Endodermal cell (in vitro differentiated cells): ENCODE measurements around the gene CRPPA. TPM values are rescaled to one million over a fixed set of nuclear protein-coding genes. Genes with fewer than 3 reads are reported as not detected.

Experiments
- DNase-seq: peaks from one replicate; pipeline ENCODE4 v3.0.0-alpha.2; 2017
- H3K27ac ChIP-seq: 2 replicates; pipeline ENCODE4 v1.5.1; 2013; ENCODE audit warnings: mild to moderate bottlenecking, low read depth, low read length, moderate library complexity
- H3K27me3 ChIP-seq: 2 replicates; pipeline ENCODE4 v1.6.1; 2013; ENCODE audit warnings: mild to moderate bottlenecking, low read length, moderate library complexity; ENCODE audit not compliant: insufficient read depth, control insufficient read depth, poor library complexity, severe bottlenecking
- H3K36me3 ChIP-seq: 2 replicates; pipeline ENCODE4 v1.7.0; 2013; ENCODE audit warnings: mild to moderate bottlenecking, low read length, moderate library complexity; ENCODE audit not compliant: control insufficient read depth, insufficient read depth
- H3K4me1 ChIP-seq: one replicate; pipeline ENCODE4 v1.7.0; 2013; ENCODE audit warnings: low read length; ENCODE audit not compliant: control insufficient read depth, insufficient read depth
- H3K4me3 ChIP-seq: 2 replicates; pipeline ENCODE4 v1.5.1; 2013; ENCODE audit warnings: mild to moderate bottlenecking, low read length, moderate library complexity
- H3K9ac ChIP-seq: 2 replicates; pipeline ENCODE4 v1.6.1; 2013; ENCODE audit warnings: mild to moderate bottlenecking, low read length, moderate library complexity; ENCODE audit not compliant: poor library complexity, severe bottlenecking; ENCODE audit errors: extremely low read depth
- H3K9me3 ChIP-seq: 2 replicates; pipeline ENCODE4 v1.6.1; 2013; ENCODE audit warnings: mild to moderate bottlenecking, low read length, moderate library complexity; ENCODE audit not compliant: control insufficient read depth
- H3K27ac Mint-ChIP-seq: 2 replicates; pipeline ENCODE4 v1.8.0; 2020; ENCODE audit warnings: mixed read lengths
- H3K27me3 Mint-ChIP-seq: 2 replicates; pipeline ENCODE4 v1.8.0; 2021; ENCODE audit warnings: mild to moderate bottlenecking, mixed read lengths; ENCODE audit not compliant: insufficient read depth
- H3K36me3 Mint-ChIP-seq: 2 replicates; pipeline ENCODE4 v1.8.0; 2020; ENCODE audit warnings: low read depth, mixed read lengths
- H3K4me1 Mint-ChIP-seq: 2 replicates; pipeline ENCODE4 v1.8.0; 2020; ENCODE audit warnings: mixed read lengths
- H3K4me3 Mint-ChIP-seq: 2 replicates; pipeline ENCODE4 v1.8.0; 2020; ENCODE audit warnings: mild to moderate bottlenecking, moderate library complexity, mixed read lengths
- H3K9me3 Mint-ChIP-seq: 2 replicates; pipeline ENCODE4 v1.8.0; 2020; ENCODE audit warnings: mild to moderate bottlenecking, mixed read lengths
- CTCF ChIP-seq: fragments of 200-600 bp; sonication (generic); conservative IDR thresholded peaks from 2 replicates; pipeline ENCODE4 v1.5.0; 2021; ENCODE audit warnings: antibody characterized with exemption, mild to moderate bottlenecking
- WGBS, 2 experiments: methylation state at CpG; one replicate each; pipeline versions ENCODE4 v1.1.5 to v1.1.7; 2013; ENCODE audit warnings: missing lambda C conversion rate in 2 of 2, mixed read lengths in 1 of 2; ENCODE audit not compliant: insufficient coverage in 1 of 2, insufficient read length in 1 of 2; 5-methylcytosine and 5-hydroxymethylcytosine counted together
- total RNA-seq, 2 donors: library from RNA; stranded (reverse); fragmentation: NEBNext Ultra II Directional in 1 of 2; extraction: Animal tissue kit (Norgen Biotek cat#: 25700) in 1 of 2; gene quantifications; 2 replicates in 1 of 2; 3 replicates in 1 of 2; pipeline ENCODE4 v1.2.1, GENCODE V29; 2021

The CRPPA gene
- total RNA-seq, 2 donors from 2014 or later, result 3.7 to 5.4 TPM

- no peaks in the 10 kb centered on the region for H3K27me3 ChIP-seq
- H3K4me1 Mint-ChIP-seq, result no peaks in the 10 kb centered on the region
- peaks cover 63% of the 10 kb centered on the region for H3K9me3 ChIP-seq
- peaks cover 57% of the 10 kb centered on the region for H3K36me3 Mint-ChIP-seq
- no peak for DNase-seq
- no peaks in the 10 kb centered on the region for H3K4me1 ChIP-seq
- peaks cover 22% of the 10 kb centered on the region for H3K36me3 ChIP-seq
- peaks cover 68% of the 10 kb centered on the region for H3K9me3 Mint-ChIP-seq
- TF ChIP-seq CTCF, result no peak
- WGBS, 2 experiments, result 94 to 95% methylated on average over 46 to 47 of the region's 47 CpGs
- H3K27ac ChIP-seq, result no peak overlapping the region
- no peaks in the 10 kb centered on the region for H3K27me3 Mint-ChIP-seq
- no peak overlapping the region for H3K9ac ChIP-seq
- H3K4me3 ChIP-seq, result peak overlapping the region; percentile 52
- no peak overlapping the region for H3K27ac Mint-ChIP-seq
- H3K4me3 Mint-ChIP-seq, result no peak overlapping the region
Measured at GRCh38 chr7:16399916-16400892, 21.1 kb downstream of the CRPPA start.

DNA sequence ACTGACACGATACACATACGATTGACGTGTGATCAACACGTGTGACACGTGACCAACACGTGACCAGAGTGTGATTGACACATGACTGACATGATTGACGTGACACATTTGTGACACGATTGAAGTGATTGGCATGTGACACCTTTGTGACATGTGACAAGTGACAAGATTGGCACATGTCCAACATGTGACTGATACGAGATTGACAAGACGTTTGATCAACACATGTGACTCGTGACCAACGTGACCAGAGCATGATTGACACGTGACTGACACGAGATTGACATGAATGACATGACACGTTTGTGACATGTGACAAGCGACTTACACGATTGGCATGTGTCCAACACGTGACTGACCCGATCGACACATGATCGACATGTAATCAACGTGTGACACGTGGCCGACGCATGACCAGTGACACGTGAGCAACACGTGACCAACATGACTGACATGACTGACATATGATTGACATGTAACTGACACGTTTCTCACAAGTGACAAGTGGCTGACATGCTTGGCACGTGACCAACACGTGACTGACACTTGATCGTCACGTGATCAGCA lies 22.0 kb downstream of the CRPPA start:
- Mint-ChIP-seq H3K4me1 (no peaks in the 10 kb centered on the region), H3K9me3 (peaks cover 71% of the 10 kb centered on the region), H3K36me3 (peaks cover 57% of the 10 kb centered on the region), H3K27me3 (no peaks in the 10 kb centered on the region), H3K4me3 (no peak overlapping the region), H3K27ac (no peak overlapping the region)
- Histone ChIP-seq H3K4me3 (peak overlapping the region; percentile 52), H3K9ac (no peak overlapping the region), H3K4me1 (no peaks in the 10 kb centered on the region), H3K27ac (no peak overlapping the region), H3K27me3 (no peaks in the 10 kb centered on the region), H3K9me3 (peaks cover 63% of the 10 kb centered on the region), H3K36me3 (peaks cover 22% of the 10 kb centered on the region)
- DNase-seq, result no peak
- 91 to 94% methylated on average over 32 of the region's 32 CpGs for WGBS, 2 experiments
- no peak for TF ChIP-seq CTCF

DNA sequence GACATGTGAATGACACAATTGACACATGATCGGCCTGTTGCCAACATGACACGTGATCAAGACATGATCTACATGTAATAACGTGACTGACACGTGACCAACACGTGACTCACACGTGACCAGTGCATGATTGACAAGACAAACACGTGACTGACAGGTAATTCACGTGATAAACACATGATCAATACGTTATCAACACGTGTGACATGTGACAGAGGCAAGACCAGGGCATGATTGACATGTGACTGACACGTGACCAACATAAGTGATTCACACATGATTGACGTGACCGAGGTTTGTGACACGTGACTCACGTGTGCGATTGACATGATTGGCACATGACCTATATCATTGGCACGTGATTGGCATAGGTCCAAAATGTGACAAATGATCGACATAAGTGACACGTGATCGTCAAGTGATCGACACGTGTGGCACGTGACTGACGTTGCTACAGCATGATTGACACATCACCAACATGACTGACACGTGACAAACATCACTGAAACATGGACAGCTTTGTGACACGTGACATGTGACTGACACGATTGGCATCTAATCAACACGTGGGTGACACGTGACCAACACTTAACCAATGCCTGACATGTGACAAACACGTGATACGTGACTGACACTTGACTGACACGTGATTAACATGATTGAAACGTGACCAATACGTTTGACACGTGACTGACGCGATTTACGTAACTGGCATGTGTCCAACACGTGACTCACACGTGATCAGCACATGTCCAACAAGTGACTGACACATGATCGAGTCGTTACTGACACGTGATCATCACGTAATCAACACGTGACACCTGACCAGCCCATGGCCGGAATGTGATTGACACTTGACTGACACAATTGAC lies 23.0 kb downstream of the CRPPA start:
- Histone ChIP-seq H3K36me3 (peaks cover 22% of the 10 kb centered on the region), H3K4me3 (peak overlapping the region; percentile 52), H3K27me3 (no peaks in the 10 kb centered on the region), H3K27ac (no peak overlapping the region), H3K4me1 (no peaks in the 10 kb centered on the region), H3K9me3 (peaks cover 65% of the 10 kb centered on the region), H3K9ac (no peak overlapping the region)
- Mint-ChIP-seq H3K4me3 (no peak overlapping the region), H3K27me3 (no peaks in the 10 kb centered on the region), H3K36me3 (peaks cover 57% of the 10 kb centered on the region), H3K4me1 (no peaks in the 10 kb centered on the region), H3K27ac (no peak overlapping the region), H3K9me3 (peaks cover 71% of the 10 kb centered on the region)
- 94 to 96% methylated on average over 46 of the region's 46 CpGs for WGBS, 2 experiments
- TF ChIP-seq CTCF, result no peak
- DNase-seq, result no peak
